ENCODE results near the gene DDX54. TPM values are rescaled to one million over a fixed set of nuclear protein-coding genes. Genes with fewer than 3 reads are reported as not detected.
A peak's percentile ranks its signal among the peaks of the same experiment; 100 is the strongest.

The DDX54 gene
- total RNA-seq, 1 donor from 2014 or later = 36.9 TPM

GRCh38 chr12:113180333-113180732, 4.9 kb downstream of the DDX54 start:
- H3K9me3 Mint-ChIP-seq = no peaks in the 10 kb centered on the region

GRCh38 chr12:113179023-113179422, 6.3 kb downstream of the DDX54 start:
- H3K4me3 ChIP-seq = no peak overlapping the region
- peaks cover 6% of the 10 kb centered on the region for H3F3A ChIP-seq (ENCODE audit: low read depth)
- H3K4me1 ChIP-seq = no peaks in the 10 kb centered on the region
- H3K36me3 ChIP-seq = peaks cover 4% of the 10 kb centered on the region
- H2AFZ ChIP-seq (replicated peaks) = no peak overlapping the region
- peaks cover 36% of the 10 kb centered on the region for H3K36me3 Mint-ChIP-seq
- no peaks in the 10 kb centered on the region for H3K4me1 Mint-ChIP-seq
- H3K79me2 ChIP-seq (ENCODE audit: low read depth) = peaks cover 27% of the 10 kb centered on the region
- no peaks in the 10 kb centered on the region for H3K9me3 ChIP-seq (ENCODE audit: low read depth)
- H3K9ac ChIP-seq = no peak overlapping the region
- no peak for TF ChIP-seq EZH2 (IDR thresholded peaks at IDR 0.05)
- TF ChIP-seq CTCF (IDR thresholded peaks at IDR 0.05) = no peak
- no peak for TF ChIP-seq EZH2phosphoT487 (IDR thresholded peaks at IDR 0.05)
- no peak for DNase-seq (ENCODE audit: low spot score)
- peaks cover 6% of the 10 kb centered on the region for H3K27me3 Mint-ChIP-seq (ENCODE audit: insufficient read depth, low read depth)
- no peaks in the 10 kb centered on the region for H3K27me3 ChIP-seq
- H3K27ac Mint-ChIP-seq = no peak overlapping the region
- no peak overlapping the region for H3K4me3 Mint-ChIP-seq
- H4K20me1 ChIP-seq (ENCODE audit: low read depth) = peaks cover 24% of the 10 kb centered on the region
- H3K27ac ChIP-seq = no peak overlapping the region
- no peaks in the 10 kb centered on the region for H3K9me3 Mint-ChIP-seq
- H3K4me2 ChIP-seq = no peak overlapping the region

More at GRCh38 chr12:113180333-113180732, 4.9 kb downstream of the DDX54 start:
- H3K27ac Mint-ChIP-seq = no peak overlapping the region
- peaks cover 32% of the 10 kb centered on the region for H3K36me3 Mint-ChIP-seq
- no peak for DNase-seq (ENCODE audit: low spot score)
- H3K27me3 ChIP-seq = no peaks in the 10 kb centered on the region
- H3K27ac ChIP-seq = no peak overlapping the region
- H4K20me1 ChIP-seq (ENCODE audit: low read depth) = peaks cover 24% of the 10 kb centered on the region
- H3K9ac ChIP-seq = no peak overlapping the region
- H3F3A ChIP-seq (ENCODE audit: low read depth) = no peaks in the 10 kb centered on the region
- peak overlapping the region; percentile 51 for H3K4me3 Mint-ChIP-seq
- no peak overlapping the region for H3K4me2 ChIP-seq
- H3K4me3 ChIP-seq = no peak overlapping the region
- H3K79me2 ChIP-seq (ENCODE audit: low read depth) = peaks cover 35% of the 10 kb centered on the region
- H3K9me3 ChIP-seq (ENCODE audit: low read depth) = no peaks in the 10 kb centered on the region
- H3K4me1 ChIP-seq = no peaks in the 10 kb centered on the region
- peaks cover 4% of the 10 kb centered on the region for H3K27me3 Mint-ChIP-seq (ENCODE audit: insufficient read depth, low read depth)
- peaks cover 4% of the 10 kb centered on the region for H3K36me3 ChIP-seq
- H3K4me1 Mint-ChIP-seq = peaks cover 3% of the 10 kb centered on the region
- no peak overlapping the region for H2AFZ ChIP-seq (replicated peaks)
- TF ChIP-seq EZH2phosphoT487 (IDR thresholded peaks at IDR 0.05) = no peak
- no peak for TF ChIP-seq EZH2 (IDR thresholded peaks at IDR 0.05)
- no peak for TF ChIP-seq CTCF (IDR thresholded peaks at IDR 0.05)

- DNase-seq (ENCODE audit: low spot score) = peak; percentile 67
- no peaks in the 10 kb centered on the region for H3K4me1 Mint-ChIP-seq
- no peaks in the 10 kb centered on the region for H3K9me3 Mint-ChIP-seq
- peaks cover 45% of the 10 kb centered on the region for H3K36me3 Mint-ChIP-seq
- H4K20me1 ChIP-seq (ENCODE audit: low read depth) = peaks cover 7% of the 10 kb centered on the region
- H3K4me3 ChIP-seq = no peak overlapping the region
- no peaks in the 10 kb centered on the region for H3K4me1 ChIP-seq
- H2AFZ ChIP-seq (replicated peaks) = no peak overlapping the region
- H3K27me3 ChIP-seq = no peaks in the 10 kb centered on the region
- TF ChIP-seq EZH2 (IDR thresholded peaks at IDR 0.05) (no peak), CTCF (IDR thresholded peaks at IDR 0.05) (peak; percentile 97)
- no peaks in the 10 kb centered on the region for H3K9me3 ChIP-seq (ENCODE audit: low read depth)
- H3K27ac Mint-ChIP-seq = no peak overlapping the region
- H3K36me3 ChIP-seq = peaks cover 6% of the 10 kb centered on the region
- H3K27ac ChIP-seq = no peak overlapping the region
- peaks cover 2% of the 10 kb centered on the region for H3K27me3 Mint-ChIP-seq (ENCODE audit: insufficient read depth, low read depth)
- H3K4me3 Mint-ChIP-seq = no peak overlapping the region
- H3K4me2 ChIP-seq = no peak overlapping the region
- H3F3A ChIP-seq (ENCODE audit: low read depth) = peaks cover 6% of the 10 kb centered on the region
- H3K9ac ChIP-seq = no peak overlapping the region
- H3K79me2 ChIP-seq (ENCODE audit: low read depth) = no peaks in the 10 kb centered on the region
Observed at GRCh38 chr12:113174461-113175384, 10.6 kb downstream of the DDX54 start.
